HG03097 (cell line): ENCODE data around the gene LEAP2.

ENCODE experiments used
- ATAC-seq: cut with Tn5 transposase; IDR thresholded peaks from one replicate; pipeline ENCODE4 v1.9.1; 2021; ENCODE audit not compliant: unreplicated experiment, low FRiP score

The LEAP2 gene

DNA sequence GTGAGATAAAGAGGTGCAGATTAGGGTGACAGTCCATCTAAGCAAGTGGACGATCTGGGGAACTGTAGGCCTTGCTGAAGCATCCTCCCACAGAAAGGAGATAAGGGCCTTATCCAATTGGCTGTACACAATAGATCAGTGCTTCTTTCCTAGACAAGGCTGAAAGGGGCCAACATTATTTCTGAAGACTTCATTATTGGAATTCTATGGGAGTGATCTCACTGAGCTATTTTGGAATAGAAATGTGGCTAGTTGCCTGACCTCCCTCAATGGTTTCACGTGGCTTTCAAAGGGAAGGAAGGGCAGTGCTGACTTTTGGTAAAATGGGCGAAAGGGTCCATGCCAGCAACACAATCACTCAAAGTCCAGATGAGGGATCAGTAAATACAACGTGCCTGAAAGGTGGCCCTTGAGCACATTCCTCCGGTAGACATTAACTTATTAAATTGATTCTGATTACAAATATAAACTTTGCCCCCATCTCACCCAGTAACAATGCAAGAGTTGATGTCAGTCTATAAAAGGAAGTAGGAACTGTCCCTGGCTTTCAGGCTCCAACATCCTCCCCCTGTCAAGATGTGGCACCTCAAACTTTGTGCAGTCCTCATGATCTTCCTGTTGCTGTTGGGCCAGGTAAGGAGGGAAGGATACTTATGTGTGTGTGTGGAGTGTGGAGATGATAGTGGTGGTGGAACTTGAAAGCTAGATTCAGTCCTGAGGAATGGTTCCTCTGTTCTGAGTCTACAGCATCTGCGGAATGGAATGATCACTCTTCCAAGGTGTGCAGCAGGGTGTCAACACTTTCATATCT lies at the start of gene LEAP2:
Gene LEAP2 (plus strand): TSS at position 550 of the 811 bp plus-strand sequence. CDS start 27 bp downstream, at position 577.
- no peak for ATAC-seq

- ATAC-seq = no peak
Observed at GRCh38 chr5:132824426-132824825, 49.0 kb upstream of the LEAP2 start.

DNA sequence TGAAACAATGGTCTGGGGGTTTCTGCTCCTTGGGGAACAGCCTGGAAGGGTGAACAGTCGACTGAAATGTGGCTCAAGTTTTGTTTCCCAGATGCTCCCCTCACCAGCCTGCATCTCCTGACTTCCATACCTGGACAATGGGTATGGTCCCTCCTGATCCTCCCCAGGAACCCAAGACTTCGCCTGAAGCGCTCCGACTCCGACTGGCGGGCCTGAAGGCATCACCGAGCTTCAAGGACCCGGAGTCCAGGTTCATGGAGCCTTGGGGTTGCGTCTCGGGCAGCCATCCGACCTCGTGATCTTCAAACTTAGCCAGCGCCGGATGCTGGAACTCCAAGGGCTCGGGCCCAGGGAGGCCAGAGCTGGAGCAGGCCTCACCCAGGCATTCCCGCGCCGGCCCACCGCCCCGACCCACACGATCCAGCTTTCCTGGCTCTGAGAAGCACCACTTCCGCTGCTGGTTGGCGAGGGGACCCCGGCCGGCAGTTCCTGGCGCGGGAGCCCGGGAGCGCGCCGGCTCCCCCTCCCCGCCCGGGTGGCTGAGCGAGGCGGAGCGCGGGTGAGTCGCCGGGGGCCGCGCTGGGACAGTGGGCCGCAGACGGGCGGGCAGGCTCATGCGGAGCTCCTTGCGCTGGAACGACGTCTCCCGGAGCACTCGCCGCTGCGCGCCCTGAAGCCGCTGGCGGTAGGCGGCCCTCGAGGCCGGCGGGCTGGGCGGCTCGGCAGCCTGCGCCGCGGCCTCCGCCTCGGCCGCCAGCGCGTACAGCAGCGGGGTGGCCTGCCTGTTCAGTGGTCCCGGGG lies 48.2 kb upstream of the LEAP2 start:
- no peak for ATAC-seq

GRCh38 chr5:132825834-132826391 lies 47.6 kb upstream of the LEAP2 start:
- no peak for ATAC-seq

GRCh38 chr5:132826424-132827082 lies 46.9 kb upstream of the LEAP2 start:
- no peak for ATAC-seq

DNA sequence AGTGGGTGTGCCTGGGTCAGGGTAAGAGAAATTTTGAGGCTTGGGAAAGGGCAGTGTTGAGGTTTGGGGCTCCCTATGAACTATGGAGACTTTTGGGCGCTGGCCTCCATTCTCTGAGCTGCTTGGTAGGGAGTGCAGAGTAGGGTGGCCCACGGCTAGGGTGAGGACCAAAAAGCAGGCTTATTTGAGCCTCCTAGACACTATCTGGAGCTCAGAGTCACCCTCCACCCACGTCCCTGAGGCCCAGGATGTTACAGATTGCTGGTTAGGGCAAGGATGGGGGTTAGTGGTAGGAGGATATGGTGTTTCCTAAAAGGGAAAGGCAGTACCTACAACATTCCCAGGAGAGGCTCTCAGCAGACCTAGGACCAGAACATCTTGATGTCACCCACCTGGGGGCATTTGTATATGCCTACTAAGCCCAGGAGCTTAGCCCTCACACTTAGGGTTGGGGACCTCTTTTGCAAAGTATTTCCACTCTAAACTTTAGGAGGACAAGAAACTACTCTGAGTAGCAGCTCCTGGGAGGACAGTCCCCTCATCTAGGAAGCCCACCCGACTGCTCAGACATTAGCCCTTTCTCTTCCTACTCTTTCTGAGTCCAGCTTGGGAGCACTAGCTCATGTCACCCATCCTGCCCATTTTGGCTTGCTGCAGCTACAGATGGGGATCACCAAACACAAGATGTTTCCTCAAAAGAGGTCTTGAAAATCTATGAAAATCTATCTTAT lies 45.4 kb upstream of the LEAP2 start:
- ATAC-seq = no peak

DNA sequence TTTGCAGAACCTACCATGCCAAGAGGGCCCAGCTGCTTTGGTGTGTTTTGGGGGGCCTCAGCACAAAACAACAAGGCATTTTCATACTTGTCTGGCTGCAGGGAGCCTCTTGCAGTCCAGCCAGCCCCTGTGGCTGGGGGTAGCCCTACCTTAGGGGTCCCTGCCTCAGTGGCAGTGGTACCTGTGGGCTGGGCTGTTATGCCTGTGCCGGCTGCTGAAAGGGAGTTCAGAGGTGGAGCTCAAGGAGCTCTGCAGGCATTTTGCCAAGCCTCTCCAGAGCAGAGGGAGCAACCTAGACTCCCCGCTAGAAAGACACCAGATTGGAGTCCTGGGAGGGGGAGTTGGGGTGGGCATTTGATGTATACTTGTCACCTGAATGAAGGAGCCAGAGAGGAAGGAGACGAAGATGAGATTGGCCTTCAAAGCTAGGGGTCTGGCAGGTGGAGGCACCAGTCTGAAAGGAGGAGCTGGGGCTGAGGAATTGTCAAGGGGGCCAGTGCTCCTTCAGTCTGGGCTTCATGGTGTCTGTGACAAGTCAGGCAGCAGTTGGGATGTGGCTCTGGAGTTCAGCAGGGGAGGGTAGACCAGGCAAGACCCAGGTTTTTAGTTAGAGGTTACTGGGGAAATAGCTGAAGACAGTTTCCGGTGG lies 44.5 kb upstream of the LEAP2 start:
- no peak for ATAC-seq

DNA sequence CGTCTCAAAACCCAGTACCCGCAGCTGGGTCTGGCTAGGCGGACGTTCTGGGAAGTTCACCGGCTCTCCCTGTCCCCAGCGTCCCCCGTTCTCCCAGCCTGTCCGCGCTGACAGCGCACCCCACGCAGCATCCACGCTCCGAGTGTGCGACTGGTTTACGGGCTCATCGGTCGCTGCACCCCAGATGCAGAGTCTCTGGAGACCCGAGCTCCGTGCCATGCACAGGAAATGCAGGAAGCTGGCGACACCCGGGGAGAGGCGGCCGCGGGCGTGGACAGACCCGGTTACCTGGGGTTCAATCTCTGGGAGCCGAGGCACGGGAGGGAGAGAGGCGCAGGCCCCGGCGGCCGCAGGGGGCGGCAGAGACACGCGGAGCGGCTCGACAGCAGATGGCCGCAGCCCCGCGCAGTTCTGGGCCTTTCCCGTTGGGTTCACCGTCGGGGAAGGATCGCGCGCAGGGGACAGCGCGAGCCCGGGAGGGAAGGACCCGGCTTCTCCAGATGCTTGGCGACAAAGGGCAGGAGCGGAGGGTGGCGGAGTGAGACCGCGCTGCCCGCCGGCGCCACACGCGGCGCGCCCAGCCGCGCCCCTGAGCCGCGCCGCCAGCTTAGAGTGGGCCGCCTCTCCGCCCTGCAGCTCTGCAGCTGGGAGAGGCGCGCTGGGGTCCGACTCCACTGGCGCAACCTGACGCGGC lies 43.6 kb upstream of the LEAP2 start:
- ATAC-seq = peak; percentile 57

- peak; percentile 44 for ATAC-seq
Observed at GRCh38 chr5:132830436-132831094, 42.9 kb upstream of the LEAP2 start, which contains the start of gene SHROOM1. Gene SHROOM1 (minus strand): TSS chr5:132830647. CDS start chr5:132826140, 4,507 bp downstream.

DNA sequence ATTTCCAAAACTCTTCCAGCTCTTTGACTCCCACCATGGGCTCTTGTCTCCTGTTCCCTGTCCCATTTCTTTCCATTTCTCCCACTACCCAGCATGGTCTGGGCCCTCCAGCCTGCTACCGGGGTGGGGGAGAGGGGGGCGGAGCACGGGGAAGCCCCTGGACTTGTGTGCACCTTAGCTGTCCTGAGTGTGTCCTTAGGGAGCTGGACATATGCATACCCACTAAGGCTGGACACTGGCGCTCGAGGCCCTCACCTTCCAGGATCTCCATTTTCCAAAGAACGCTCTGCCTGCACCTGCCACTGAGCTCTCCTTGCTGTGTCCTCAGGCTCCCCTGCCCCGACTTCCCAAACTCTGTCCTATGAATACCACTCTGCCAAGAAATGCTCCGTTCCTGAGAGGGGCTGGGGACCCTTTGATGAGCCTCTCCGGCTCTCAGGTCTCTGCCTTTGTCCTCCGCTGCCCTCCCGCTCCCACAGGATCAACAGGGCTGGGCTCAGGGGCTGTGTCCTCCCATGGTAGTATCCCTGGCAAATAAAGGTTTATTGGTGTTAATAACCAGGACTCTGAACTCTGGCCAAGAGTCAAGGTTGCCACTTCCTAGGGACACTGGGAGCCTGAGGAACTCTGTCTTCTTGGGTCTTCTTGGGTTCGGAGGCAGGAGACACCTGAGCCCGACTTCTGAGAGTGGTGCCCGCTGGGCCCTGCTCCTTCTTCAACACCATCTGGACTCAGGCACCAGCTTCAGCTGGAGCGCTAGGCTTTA lies 42.2 kb upstream of the LEAP2 start:
- no peak for ATAC-seq

- no peak for ATAC-seq
Observed at GRCh38 chr5:132832612-132833011, 40.9 kb upstream of the LEAP2 start.

GRCh38 chr5:132834057-132834456 lies 39.4 kb upstream of the LEAP2 start:
- no peak for ATAC-seq

GRCh38 chr5:132836852-132837251 lies 36.6 kb upstream of the LEAP2 start:
- ATAC-seq = no peak

DNA sequence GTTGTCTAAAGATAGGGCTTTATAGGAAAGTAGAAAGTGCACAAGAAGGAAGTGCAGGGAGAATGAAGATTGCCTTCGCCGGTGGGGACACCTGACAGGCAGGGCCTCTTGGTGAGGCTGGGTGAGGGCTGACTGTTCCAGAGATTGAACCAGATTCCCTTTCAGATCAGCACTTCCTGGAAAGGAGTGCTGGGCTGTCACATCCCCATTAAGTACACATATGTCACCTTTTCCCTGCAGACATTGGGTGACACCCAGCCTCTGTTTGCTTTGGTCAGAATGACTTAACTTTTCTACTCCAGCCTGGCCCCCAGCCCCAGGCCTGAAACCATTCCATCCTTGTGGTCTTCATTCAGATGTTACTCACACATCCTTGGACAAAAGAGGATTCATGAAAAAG lies 35.6 kb upstream of the LEAP2 start:
- ATAC-seq = no peak

GRCh38 chr5:132838516-132839282 lies 34.8 kb upstream of the LEAP2 start:
- ATAC-seq = no peak

DNA sequence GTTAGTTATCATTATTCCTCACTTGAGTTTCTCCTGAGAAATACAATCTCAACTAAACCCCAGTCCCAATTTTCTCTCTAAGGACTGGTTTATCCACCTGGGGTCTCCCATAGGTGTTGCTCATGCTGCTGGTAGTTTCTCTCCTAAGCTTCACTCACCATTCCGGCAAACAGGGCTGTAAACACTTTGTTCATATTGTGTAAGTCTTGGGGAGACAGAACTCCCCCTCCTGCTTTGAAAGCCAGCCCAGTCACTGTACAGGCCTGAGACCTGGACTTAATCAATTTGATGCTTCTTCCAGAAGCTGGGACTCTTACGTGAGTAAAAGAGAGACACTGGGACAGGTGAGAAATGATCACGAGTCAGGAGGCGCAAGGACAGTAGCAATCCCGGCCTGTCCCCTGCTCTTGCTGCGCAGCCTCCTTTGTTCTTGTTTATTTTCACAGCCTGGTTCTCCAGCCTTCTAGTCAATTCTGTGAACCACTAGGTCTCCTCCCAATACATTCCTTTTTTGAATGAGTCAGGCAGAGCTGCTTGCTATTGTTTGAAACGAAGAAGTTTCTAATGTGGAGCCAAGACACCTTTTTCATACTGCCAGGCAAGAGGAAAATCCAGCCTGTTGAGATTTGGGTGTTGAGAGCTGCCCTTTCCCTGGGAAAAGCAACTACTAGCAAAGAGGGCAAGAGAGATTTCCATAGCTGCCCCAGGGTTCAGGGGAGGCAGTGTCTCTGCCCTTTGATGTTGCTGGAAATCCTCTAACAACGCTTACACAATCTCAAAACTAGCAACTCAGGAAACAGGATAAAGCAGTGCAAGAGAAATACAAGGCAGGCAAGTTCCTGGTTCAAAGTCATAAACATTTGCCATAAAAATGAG lies 33.8 kb upstream of the LEAP2 start:
- ATAC-seq = no peak
